NCI-H2196 (cell line): ENCODE measurements around the gene USP17L26.
"Not testable (repeated sequence)": the region's sequence is repeated elsewhere in the genome, so short reads cannot be mapped to it uniquely, and the experiment has no call there.

ENCODE experiments used
- DNase-seq: peaks from one replicate; lab custom pipeline; 2025; ENCODE audit not compliant: unreplicated experiment; lab: John Stamatoyannopoulos, UW

The USP17L26 gene, protein sequence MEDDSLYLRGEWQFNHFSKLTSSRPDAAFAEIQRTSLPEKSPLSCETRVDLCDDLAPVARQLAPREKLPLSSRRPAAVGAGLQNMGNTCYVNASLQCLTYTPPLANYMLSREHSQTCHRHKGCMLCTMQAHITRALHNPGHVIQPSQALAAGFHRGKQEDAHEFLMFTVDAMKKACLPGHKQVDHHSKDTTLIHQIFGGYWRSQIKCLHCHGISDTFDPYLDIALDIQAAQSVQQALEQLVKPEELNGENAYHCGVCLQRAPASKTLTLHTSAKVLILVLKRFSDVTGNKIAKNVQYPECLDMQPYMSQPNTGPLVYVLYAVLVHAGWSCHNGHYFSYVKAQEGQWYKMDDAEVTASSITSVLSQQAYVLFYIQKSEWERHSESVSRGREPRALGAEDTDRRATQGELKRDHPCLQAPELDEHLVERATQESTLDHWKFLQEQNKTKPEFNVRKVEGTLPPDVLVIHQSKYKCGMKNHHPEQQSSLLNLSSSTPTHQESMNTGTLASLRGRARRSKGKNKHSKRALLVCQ

DNA sequence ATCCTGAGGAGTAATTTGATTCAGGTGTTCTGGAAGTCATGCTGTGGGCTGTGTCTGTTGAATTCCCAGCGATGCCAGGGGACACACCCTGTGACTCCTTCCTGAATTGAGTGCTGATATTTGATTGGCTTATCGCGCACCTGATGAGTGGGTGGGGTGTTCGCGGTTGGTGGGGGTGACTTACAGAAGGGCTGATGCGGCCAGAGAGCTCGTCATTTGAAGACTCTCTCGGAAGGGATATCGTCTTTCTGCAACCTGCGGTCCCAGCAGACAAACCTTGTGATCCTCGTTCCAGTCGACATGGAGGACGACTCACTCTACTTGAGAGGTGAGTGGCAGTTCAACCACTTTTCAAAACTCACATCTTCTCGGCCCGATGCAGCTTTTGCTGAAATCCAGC lies at the start of gene USP17L26:
Gene USP17L26 (plus strand): TSS at position 301 of the 400 bp plus-strand sequence. CDS start 0 bp downstream, at position 301.
- not testable (repeated sequence) for DNase-seq

DNA sequence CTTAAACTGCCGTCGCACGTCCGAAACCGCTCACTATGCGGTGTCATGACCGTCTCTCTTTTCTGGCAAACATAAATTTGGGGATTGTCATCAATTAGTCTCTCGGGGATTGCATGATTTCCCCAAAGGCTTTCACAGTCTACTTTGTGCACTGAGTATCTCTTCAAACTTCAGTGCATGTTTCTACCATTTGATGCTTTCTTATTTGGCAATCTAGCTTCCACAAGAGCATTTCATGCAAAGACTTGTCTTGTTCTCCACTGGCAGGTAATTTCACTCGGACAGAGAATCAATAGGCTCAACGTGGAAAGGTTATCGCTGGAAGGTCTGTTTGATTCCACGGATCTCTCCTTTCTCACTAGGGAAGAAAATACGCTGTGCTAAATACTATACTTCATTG lies 10.3 kb upstream of the USP17L26 start:
- DNase-seq, result not testable (repeated sequence)

DNA sequence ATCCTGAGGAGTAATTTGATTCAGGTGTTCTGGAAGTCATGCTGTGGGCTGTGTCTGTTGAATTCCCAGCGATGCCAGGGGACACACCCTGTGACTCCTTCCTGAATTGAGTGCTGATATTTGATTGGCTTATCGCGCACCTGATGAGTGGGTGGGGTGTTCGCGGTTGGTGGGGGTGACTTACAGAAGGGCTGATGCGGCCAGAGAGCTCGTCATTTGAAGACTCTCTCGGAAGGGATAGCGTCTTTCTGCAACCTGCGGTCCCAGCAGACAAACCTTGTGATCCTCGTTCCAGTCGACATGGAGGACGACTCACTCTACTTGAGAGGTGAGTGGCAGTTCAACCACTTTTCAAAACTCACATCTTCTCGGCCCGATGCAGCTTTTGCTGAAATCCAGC lies 9.6 kb upstream of the USP17L26 start, which contains the start of gene USP17L24:
Gene USP17L24 (plus strand): TSS at position 301 of the 400 bp plus-strand sequence. CDS start 0 bp downstream, at position 301.
- DNase-seq, result not testable (repeated sequence)

DNA sequence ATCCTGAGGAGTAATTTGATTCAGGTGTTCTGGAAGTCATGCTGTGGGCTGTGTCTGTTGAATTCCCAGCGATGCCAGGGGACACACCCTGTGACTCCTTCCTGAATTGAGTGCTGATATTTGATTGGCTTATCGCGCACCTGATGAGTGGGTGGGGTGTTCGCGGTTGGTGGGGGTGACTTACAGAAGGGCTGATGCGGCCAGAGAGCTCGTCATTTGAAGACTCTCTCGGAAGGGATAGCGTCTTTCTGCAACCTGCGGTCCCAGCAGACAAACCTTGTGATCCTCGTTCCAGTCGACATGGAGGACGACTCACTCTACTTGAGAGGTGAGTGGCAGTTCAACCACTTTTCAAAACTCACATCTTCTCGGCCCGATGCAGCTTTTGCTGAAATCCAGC lies 4.8 kb upstream of the USP17L26 start, which contains the start of gene USP17L25:
Gene USP17L25 (plus strand): TSS at position 301 of the 400 bp plus-strand sequence. CDS start 0 bp downstream, at position 301.
- DNase-seq, result not testable (repeated sequence)

DNA sequence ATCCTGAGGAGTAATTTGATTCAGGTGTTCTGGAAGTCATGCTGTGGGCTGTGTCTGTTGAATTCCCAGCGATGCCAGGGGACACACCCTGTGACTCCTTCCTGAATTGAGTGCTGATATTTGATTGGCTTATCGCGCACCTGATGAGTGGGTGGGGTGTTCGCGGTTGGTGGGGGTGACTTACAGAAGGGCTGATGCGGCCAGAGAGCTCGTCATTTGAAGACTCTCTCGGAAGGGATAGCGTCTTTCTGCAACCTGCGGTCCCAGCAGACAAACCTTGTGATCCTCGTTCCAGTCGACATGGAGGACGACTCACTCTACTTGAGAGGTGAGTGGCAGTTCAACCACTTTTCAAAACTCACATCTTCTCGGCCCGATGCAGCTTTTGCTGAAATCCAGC lies 4.6 kb downstream of the USP17L26 start, which contains the start of gene USP17L5:
Gene USP17L5 (plus strand): TSS at position 301 of the 400 bp plus-strand sequence. CDS start 0 bp downstream, at position 301.
- DNase-seq, result not testable (repeated sequence)

DNA sequence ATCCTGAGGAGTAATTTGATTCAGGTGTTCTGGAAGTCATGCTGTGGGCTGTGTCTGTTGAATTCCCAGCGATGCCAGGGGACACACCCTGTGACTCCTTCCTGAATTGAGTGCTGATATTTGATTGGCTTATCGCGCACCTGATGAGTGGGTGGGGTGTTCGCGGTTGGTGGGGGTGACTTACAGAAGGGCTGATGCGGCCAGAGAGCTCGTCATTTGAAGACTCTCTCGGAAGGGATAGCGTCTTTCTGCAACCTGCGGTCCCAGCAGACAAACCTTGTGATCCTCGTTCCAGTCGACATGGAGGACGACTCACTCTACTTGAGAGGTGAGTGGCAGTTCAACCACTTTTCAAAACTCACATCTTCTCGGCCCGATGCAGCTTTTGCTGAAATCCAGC lies 9.4 kb downstream of the USP17L26 start, which contains the start of gene USP17L27:
Gene USP17L27 (plus strand): TSS at position 301 of the 400 bp plus-strand sequence. CDS start 0 bp downstream, at position 301.
- not testable (repeated sequence) for DNase-seq

DNA sequence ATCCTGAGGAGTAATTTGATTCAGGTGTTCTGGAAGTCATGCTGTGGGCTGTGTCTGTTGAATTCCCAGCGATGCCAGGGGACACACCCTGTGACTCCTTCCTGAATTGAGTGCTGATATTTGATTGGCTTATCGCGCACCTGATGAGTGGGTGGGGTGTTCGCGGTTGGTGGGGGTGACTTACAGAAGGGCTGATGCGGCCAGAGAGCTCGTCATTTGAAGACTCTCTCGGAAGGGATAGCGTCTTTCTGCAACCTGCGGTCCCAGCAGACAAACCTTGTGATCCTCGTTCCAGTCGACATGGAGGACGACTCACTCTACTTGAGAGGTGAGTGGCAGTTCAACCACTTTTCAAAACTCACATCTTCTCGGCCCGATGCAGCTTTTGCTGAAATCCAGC lies 14.1 kb downstream of the USP17L26 start, which contains the start of gene USP17L28:
Gene USP17L28 (plus strand): TSS at position 301 of the 400 bp plus-strand sequence. CDS start 0 bp downstream, at position 301.
- not testable (repeated sequence) for DNase-seq

DNA sequence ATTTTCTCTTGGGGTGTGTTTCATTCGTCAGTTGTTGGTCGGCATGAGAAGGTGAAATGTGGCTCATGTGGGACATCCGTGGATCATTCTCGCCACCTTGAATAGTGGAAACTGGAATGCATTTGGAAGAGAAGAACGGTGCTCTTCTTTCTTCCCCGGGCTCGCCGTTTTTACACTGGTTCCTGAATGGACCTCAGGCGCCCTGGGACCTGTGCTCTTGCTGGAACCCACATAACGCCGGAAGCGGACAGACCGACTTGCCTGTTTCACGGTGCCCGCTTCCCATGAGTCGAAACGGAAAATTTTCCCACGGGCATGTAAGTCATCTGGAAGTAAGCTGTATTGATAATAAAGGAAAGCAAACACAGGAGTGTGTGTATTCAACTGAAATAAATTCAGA lies 16.4 kb downstream of the USP17L26 start:
- not testable (repeated sequence) for DNase-seq

DNA sequence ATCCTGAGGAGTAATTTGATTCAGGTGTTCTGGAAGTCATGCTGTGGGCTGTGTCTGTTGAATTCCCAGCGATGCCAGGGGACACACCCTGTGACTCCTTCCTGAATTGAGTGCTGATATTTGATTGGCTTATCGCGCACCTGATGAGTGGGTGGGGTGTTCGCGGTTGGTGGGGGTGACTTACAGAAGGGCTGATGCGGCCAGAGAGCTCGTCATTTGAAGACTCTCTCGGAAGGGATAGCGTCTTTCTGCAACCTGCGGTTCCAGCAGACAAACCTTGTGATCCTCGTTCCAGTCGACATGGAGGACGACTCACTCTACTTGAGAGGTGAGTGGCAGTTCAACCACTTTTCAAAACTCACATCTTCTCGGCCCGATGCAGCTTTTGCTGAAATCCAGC lies 18.9 kb downstream of the USP17L26 start, which contains the start of gene USP17L29:
Gene USP17L29 (plus strand): TSS at position 301 of the 400 bp plus-strand sequence. CDS start 0 bp downstream, at position 301.
- DNase-seq, result not testable (repeated sequence)

DNA sequence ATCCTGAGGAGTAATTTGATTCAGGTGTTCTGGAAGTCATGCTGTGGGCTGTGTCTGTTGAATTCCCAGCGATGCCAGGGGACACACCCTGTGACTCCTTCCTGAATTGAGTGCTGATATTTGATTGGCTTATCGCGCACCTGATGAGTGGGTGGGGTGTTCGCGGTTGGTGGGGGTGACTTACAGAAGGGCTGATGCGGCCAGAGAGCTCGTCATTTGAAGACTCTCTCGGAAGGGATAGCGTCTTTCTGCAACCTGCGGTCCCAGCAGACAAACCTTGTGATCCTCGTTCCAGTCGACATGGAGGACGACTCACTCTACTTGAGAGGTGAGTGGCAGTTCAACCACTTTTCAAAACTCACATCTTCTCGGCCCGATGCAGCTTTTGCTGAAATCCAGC lies 28.4 kb downstream of the USP17L26 start, which contains the start of gene USP17L30:
Gene USP17L30 (plus strand): TSS at position 301 of the 400 bp plus-strand sequence. CDS start 0 bp downstream, at position 301.
- not testable (repeated sequence) for DNase-seq

DNA sequence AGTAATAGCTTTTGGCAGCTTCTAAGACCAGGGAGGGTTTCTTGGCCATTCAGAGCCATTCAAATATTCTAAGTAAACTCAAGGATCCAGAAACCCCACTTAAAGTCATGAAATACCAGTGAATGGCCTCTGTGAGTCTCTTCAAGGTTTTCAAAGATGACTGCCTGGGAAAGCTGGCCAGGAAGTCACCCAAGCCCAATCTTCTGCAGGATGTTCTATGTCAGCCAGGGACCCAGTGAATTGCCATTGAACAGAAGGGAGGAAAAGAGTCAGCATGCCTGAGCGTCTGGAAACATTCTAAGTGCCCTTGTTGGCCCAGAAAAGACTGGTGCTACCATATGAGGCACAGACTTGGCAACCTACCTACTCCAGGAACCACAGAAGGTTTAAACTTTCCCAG lies 45.4 kb downstream of the USP17L26 start:
- not testable (repeated sequence) for DNase-seq

DNA sequence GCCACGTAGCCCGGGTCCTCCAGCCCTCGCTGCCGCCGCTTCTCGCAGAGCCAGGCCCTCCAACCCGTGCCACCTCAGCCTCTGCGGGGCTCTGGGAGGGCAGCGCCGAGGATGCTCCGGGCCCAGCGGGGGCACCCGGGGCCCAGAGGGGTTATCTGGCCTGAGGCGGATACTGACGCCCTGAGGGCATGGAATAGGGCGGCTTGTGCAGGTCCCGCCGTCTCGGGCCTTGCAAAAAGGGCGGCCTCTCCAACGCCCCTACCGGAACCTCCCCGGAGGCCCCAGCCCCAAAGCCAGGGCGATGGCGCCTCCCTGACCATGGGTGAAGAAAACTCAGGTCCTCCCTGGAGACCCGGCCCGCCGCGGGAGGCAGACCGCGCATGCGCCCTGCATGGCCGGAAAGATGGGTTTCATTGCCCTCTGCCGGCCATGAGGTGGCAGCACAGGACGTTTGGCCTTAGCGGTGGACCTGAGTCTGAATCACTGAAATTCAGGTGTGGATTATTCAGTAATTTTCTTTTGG lies 46.6 kb downstream of the USP17L26 start:
- not testable (repeated sequence) for DNase-seq

DNA sequence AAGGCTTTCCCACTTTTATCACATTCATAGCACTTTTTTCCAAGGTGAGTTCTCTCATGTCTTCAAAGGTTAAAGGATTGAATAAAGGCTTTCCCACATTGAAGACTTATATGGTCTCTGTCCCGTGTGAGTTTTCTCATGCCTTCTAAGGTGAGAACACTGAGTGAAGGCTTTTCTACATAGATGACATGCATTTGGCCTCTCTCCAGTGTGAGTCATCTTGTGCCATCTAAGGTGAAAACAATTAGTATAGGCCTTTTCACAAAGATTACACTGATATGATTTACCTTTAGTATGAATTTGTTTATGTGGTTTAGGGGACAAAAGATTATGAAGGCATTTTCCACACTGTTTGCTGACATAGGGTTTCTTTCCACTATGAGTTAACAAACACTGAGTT lies 49.7 kb downstream of the USP17L26 start:
- no peak for DNase-seq
